ENCODE results near the gene SPTBN4.

The SPTBN4 gene

DNA sequence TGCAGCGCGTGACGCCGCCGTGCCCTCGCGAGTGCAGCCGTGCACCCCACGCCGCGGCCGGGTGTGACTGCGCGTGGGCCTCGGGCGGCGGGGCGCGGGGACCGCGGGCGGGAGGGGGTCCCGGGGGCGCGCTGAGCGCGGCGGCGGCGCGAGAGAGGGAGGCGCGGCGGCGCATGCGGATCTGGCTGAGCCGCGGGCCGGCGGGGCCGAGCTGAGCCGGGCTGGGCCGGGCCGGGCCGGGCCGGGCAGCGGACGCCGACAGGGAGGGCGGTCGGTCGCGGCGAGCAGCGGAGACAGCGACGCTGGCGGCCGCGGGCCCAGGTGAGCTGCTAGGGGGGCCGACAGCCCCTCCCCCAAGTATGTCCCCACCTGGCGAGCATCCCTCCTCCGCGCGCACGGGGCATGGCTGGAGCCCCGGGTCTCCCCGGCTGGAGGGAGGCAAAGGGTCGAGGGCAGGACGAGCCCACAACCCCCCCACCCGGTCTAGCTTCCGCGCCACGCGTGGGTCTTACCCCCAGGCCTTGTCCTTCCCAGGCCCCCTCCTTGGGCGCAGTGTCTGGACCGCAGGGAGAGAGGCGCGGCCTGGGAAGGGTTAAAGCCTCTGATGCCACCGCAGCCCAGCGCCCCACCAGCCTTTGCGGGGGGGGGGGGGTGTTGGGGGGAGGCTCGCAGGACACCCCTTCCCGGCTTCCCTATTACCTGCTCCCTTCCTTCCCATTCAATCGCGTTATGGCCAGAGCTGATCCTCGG, at the start of gene SPTBN4:
Gene SPTBN4 (plus strand): TSS at position 17 of the 750 bp plus-strand sequence. CDS start 5,621 bp downstream, outside the sequence.
- TF ChIP-seq, protein P1, sequence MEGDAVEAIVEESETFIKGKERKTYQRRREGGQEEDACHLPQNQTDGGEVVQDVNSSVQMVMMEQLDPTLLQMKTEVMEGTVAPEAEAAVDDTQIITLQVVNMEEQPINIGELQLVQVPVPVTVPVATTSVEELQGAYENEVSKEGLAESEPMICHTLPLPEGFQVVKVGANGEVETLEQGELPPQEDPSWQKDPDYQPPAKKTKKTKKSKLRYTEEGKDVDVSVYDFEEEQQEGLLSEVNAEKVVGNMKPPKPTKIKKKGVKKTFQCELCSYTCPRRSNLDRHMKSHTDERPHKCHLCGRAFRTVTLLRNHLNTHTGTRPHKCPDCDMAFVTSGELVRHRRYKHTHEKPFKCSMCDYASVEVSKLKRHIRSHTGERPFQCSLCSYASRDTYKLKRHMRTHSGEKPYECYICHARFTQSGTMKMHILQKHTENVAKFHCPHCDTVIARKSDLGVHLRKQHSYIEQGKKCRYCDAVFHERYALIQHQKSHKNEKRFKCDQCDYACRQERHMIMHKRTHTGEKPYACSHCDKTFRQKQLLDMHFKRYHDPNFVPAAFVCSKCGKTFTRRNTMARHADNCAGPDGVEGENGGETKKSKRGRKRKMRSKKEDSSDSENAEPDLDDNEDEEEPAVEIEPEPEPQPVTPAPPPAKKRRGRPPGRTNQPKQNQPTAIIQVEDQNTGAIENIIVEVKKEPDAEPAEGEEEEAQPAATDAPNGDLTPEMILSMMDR (IDR thresholded peaks at IDR 0.05), result no peak

DNA sequence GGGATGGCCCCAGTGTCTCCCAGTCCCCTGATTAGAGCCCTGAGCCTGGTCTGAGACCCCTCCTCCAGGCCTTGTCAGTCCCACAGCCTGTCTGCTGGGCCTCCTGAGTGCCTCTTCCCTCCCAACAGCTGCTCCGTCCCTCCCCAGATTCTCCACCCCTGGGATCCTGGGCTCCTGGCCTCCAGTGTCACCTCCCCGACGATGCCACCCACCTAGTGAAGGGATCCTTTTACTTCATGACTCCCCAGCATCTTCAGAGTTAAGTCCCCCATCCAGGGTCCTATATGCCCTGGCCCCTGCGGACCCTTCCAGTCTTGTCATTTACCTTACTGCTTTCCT, 49.2 kb upstream of the SPTBN4 start:
- TF ChIP-seq, protein P1 (IDR thresholded peaks at IDR 0.05), result no peak

DNA sequence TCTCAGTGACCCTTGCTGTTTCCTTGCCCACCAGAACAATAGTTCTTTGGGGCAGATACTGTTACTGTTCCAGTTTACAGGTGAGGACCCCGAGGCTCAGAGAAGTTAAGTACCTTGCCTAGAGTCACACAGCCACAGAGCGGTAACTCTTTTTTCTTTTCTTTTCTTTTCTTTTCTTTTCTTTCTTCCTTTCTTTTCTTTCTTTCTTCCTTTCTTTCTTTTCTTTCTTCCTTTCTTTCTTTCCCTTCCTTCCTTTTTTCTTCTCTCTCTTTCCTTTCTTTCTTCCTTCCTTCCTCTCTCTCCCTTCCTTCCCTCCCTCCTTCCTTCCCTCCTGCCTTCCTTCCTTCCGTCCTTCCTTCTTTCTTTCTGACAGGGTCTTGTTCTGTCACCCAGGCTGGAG, 48.8 kb upstream of the SPTBN4 start:
- TF ChIP-seq, protein P1 (IDR thresholded peaks at IDR 0.05), result no peak

DNA sequence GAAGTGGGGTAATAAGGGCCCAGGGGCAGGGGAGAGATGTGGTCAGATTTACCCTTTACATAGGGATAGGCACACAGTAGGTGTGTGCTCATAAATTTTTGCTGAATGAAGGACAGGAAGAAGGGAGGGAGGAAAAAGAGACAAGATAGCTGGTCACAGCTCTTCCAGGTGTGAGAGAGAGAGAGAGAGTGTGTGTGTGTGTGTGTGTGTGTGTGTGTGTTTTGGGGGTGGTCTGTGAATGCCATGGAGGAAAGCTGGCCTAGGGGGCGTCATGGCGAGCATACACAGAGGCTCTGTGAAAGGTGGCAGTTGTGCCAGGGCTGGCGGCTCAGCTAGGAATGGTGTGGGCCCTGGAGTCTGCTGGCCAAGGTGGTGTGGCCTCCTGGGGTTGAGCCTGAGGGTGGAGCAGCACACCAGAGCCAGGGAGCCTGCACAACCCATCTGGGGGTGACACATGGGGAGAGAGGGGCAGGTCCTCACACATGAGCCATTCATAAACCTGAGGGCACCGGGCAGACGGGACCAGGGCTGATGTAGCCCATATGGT, 47.7 kb upstream of the SPTBN4 start:
- TF ChIP-seq, protein P1 (IDR thresholded peaks at IDR 0.05), result no peak

DNA sequence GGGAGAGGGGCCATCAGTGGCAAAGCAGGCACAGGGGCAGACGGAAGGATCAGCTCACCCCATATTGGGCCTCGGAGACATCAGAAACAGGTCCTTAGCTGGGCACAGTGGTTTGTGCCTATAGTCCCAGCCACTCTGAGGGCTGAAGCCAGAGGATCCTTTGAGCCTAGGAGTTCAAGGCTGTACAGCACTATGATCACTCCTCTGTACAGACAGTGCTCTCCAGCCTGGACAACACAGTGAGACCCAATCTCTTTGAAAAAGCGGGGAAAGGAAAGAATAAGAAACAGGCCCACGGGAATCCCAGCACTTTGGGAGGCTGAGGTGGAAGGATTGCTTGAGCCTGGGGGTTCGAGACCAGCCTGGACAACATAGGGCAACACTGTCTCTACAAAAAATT, 47.0 kb upstream of the SPTBN4 start:
- TF ChIP-seq, protein P1 (IDR thresholded peaks at IDR 0.05), result no peak

DNA sequence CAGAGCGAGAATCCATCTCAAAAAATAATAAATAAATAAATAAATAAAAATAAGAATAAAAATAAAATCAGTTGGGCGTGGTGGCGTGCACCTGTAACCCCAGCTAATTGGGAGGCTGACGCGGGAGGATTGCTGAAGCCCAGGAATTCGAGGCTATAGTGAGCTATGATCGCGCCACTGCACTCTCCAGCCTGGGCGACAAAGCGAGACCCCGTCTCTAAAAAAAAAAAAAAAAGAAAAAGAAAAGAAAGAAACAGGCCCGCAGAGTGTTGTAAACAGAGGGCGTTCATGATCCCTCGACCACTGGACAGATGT, 46.4 kb upstream of the SPTBN4 start:
- TF ChIP-seq, protein P1 (IDR thresholded peaks at IDR 0.05), result no peak

DNA sequence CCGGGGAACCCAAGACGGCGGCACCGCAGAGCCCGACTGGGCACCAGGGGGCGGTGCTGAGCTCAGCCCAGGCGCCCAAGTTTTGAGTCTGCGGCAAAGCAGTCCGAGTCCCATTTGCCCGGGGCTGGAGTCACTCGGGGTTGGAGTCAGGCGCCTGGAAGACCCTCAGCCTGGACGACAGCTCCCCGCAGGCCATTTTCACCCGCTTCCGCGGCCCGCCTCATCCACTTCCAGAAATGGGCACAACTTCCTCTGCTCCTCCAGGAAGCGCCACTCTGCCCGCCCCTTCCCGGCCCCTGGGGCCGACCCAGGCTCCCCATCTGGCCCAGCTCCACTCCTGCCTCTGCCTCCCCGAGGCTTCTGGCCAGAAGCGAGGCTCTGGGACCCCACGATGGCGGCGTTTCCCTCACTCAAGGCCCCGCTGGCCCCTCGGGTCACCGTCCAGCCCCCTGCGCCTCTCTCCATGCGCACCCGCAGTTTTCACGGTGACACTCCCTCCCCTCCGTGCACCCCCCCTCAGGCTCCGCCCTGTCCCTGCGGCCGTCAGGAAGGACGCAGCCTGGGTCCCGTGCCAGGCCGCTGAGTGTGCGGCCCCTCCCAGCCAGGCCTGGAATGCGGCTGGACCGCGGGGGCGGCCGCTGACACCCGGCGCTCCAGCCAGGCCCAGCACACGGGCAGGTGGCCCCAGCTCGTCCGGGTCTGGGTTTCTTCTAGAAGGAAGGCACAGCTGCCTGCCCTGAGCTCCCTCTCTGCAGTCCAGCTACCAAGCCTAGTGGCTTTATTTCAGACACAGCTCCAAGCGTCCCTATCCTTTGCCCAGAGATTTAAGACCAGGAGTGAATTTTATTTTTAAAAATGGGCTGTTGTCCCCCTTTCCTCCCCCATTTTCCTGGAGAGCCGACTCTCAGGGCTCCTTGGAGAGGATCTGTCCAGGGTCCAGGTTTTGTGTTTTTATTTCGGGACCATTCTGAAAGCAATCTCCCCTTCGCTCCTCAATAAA, 45.7 kb upstream of the SPTBN4 start:
- TF ChIP-seq, protein P1 (IDR thresholded peaks at IDR 0.05), result peak; percentile 97

Measured in LNCAP (cell line).